Activated CD8-positive, alpha-beta memory T cell treated with anti-CD3 and anti-CD28 coated beads for 24 hours (primary cell): Measurements from ENCODE around the gene EYA2.
"Not testable (repeated sequence)": the region's sequence is repeated elsewhere in the genome, so short reads cannot be mapped to it uniquely, and the experiment has no call there.

Source experiments
- DNase-seq: peaks from one replicate; pipeline ENCODE4 v3.0.0-alpha.2; 2020

The EYA2 gene, protein sequence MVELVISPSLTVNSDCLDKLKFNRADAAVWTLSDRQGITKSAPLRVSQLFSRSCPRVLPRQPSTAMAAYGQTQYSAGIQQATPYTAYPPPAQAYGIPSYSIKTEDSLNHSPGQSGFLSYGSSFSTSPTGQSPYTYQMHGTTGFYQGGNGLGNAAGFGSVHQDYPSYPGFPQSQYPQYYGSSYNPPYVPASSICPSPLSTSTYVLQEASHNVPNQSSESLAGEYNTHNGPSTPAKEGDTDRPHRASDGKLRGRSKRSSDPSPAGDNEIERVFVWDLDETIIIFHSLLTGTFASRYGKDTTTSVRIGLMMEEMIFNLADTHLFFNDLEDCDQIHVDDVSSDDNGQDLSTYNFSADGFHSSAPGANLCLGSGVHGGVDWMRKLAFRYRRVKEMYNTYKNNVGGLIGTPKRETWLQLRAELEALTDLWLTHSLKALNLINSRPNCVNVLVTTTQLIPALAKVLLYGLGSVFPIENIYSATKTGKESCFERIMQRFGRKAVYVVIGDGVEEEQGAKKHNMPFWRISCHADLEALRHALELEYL

GRCh38 chr20:46894579-46894958, at the start of gene EYA2:
Gene EYA2, plus strand, starts transcription at chr20:46894843. Its CDS starts 95,168 bp downstream, at chr20:46990011.
- DNase-seq, result no peak

DNA sequence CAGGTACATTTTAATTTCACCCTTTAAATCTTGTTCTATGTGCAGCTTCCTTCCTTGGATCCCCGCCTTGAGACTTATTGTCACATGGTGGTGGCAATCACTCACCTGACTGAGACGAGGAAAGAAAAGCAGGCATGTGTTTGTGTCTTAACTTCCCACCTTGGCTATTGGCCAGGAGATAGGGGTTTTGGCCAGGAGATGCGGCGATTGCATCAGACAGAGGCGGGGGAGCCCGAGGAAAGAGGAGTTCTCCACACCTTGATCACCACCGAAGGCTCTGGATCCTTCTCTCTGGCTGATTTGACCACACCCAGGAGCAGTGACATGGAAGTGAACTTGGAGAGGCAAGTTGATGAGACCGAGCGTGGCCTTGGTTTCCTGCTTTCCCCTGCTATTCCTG, 49.7 kb upstream of the EYA2 start:
- DNase-seq, result no peak

DNA sequence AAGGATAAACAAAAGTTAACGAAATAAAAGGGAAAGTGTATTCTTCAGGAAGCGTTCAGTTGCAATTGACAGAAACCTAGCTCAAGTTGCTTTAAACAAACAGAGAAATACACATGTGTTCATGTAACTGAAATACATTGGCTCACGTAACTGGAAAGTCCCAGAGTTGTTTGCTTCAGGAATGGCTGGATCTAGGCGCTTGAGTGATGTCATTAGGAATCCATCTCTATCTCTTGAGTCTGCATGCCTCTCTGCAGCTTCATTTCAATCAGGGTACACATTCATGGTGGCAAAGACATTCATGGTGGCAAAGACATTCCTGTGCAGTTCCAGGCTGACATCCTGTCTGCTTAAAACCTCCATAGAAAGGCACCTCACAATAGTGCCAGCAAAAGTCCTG, 45.4 kb upstream of the EYA2 start:
- no peak for DNase-seq

DNA sequence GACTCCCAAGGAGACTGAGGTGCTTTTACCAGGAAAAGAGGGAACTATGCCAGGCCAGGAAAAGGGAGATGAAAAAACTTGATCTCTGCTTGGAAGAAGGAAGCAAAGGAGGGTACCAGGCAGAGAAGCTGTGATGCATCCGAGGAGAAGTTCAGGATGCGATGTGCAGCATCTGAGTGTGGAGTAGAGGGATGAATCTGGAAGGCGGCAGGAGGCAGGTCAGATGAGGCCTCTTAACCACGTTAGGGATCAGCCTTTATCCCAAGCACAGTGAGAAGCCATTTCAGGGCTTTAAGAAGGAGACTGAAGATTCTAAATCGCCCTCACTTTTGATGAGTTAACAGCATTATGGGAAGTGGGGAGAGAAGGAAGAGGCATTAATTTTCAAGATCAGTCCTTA, 44.9 kb upstream of the EYA2 start:
- no peak for DNase-seq

DNA sequence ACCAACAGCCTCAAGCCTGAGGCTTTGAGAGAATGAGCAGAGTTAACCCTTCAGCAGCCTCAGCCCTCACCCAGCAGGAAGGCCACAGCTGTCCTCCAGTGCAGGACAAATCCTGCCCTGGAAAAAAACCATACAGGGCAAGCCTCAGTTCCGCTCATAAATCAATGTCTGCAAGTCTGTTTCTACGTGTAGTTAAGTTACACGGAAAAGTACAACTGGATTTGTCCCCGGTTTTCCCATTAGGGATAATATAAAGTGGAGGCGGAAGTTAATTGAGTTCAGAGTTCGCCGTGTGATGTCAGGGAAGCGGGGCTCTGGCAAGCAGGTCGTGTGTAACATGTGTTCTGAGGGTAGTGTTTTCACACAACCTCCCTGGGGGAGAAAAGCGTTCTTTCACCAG, 44.2 kb upstream of the EYA2 start:
- DNase-seq, result no peak

GRCh38 chr20:46850896-46851295, 43.7 kb upstream of the EYA2 start:
- DNase-seq, result no peak

GRCh38 chr20:46851746-46852145, 42.9 kb upstream of the EYA2 start:
- no peak for DNase-seq

DNA sequence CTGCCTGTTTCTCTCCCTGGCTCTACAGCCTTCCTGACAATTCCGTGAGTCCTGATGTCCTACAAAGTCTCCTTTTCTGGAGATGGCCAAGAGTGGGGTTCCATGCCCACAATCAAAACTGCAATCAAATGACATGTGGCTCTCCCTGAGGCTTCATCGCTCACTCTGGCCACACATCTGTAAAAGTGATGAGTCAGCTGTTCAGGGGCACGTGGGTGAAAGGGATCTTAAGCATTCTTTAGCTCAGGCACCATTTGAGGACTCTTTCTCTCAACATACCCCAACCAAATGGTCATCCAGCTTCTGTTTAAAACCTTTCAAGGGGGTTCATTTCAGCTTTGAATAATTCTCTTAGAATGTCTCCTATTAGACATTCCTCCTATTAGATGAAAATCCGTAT, 42.3 kb upstream of the EYA2 start:
- no peak for DNase-seq

DNA sequence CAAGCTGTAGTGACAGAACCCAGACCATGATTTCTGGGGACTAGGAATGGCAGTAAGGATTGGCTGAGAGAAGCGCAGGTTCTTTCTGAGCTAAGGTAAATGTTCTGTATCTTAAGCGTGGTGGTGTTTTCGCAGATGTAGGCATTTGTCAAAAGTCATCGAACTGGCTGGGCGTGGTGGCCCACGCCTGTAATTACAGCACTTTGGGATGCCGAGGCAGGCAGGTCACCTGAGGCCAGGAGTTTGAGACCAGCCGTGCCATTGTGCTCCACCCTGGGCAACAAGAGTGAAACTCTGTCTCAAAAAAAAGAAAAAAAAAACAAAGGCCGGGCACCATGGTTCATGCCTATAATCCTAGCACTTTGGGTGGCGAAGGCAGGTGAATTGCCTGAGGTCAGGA, 40.7 kb upstream of the EYA2 start:
- no peak for DNase-seq

DNA sequence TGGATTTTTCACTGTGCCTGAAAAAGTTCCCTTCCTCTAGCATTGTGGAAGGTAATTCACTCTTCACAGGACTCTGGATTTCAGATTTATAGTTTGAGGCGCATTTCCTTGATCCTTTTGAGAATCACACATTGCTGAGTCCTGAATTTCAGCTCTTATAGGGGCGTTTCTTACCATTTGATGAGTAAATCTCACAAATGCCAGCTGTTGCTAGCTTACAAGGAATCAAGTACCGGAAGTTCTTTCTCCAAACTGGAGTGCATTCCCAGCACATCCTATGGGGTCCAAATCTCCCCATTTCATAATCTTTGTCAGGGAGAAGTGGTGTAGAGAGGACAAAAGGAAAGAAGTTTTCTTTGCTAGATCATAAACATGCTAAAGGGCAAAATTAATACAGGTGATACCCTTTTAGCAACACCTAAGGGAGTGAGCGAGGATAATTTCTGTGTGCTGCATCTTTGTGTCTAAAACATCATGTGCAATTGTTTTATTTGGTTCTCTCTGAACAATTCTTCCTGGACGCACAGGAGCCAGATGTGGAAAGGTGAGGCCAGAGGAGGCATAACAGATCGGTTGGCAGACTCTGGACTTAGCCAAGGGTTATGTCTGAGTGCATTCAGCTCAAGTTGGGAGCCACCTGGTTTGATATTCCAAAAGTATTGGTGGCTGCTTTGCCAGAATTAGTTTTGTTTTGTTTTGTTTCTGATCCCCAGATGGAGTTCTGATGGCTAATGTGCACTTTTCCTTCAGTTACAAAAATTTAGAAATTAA, 37.4 kb upstream of the EYA2 start:
- DNase-seq, result no peak

DNA sequence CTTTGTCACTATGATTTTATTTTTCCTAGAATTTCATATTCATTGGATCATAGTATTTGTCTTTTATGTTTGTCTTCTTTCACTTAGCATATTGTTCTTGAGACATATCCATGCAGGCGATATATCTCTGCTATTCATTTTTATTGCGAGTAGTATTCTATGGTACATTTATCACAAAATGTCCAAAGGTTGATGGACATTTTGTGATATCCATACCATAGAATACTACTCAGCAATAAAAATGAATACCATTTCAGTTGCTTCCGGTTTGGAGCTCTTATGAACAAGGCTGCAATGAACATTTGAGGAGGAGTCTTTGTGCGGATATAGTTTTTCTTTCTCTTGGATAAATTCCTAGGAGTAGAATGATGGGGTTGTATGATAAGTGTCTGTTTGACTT, 28.8 kb upstream of the EYA2 start:
- no peak for DNase-seq

DNA sequence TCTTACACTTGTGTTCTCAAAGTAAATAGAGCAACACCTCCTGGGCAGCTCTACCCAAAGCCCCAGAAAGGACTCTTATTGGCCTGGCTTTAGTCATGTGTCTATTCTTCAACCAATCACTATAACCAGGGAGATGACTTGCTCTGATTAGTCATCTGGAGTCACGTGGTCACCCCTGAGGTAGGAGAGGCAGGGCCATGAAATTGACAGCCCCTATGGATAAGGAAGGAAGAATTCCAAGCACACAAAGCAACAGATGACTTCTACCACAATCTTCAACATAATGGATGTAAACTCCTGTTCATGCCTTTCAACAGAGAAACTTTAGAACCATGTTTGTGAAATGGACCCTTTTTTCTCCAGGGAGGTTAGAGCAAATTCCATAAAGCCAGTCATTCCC, 24.6 kb upstream of the EYA2 start:
- no peak for DNase-seq

- DNase-seq, result no peak
These were observed 22.1 kb upstream of the EYA2 start for GRCh38 chr20:46872328-46873211.

DNA sequence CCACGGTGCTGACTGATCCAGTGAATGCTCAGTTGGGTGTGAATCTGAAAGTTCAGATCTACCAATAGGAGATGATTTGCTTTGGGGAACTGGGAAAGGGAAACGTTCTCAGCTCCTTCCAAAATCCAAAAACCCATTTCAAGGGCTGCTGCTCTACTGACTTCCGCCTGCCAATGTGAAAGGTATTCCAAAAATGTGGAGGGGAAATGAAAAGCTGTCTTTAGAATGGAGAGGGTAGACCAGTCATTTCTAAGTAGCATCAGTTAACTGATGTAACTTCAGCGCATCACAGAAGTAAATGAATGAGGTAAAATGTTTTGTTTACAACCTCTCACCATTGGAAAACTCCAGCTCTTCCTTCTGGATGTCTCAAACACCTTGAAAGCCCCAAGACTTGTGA, 19.6 kb upstream of the EYA2 start:
- DNase-seq, result no peak

DNA sequence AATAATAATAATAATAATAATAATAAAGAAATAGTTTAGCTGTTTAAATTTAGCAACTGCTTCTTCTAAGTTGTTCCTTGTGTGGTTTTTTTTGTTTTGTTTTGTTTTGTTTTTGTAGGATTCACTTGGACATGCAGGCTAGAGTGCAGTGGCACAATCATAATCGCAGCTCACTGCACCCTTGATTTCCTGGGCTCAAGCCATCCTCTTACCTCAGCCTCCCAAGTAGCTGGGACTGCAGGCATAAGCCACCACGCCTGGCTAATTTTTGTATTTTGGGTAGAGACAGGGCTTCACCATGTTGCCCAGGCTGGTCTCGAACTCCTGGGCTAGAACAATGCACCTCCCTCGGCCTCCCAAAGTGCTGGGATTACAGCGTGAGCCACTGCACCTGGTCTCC, 15.3 kb upstream of the EYA2 start:
- no peak for DNase-seq

DNA sequence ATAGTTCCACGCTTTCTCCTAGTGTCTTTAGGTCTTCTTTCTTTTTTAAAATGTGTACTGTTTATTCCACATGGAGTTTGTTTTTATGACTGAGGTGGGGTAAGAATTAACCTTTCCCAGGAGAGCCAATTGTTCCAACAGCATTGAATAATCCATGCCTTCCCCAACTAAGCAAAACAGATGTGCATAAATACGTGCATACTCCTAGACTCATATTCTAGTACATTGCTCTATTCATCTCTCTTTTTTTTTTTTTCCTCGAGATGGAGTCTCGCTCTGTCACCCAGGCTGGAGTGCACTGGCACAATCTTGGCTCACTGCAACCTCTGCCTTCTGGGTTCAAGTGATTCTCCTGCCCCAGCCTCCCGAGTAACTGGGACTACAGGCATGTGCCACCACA, 14.7 kb upstream of the EYA2 start:
- not testable (repeated sequence) for DNase-seq

- DNase-seq, result no peak
These were observed 10.8 kb upstream of the EYA2 start for GRCh38 chr20:46883892-46884291.

- no peak for DNase-seq
These were observed 4.0 kb upstream of the EYA2 start for GRCh38 chr20:46890682-46891081.

DNA sequence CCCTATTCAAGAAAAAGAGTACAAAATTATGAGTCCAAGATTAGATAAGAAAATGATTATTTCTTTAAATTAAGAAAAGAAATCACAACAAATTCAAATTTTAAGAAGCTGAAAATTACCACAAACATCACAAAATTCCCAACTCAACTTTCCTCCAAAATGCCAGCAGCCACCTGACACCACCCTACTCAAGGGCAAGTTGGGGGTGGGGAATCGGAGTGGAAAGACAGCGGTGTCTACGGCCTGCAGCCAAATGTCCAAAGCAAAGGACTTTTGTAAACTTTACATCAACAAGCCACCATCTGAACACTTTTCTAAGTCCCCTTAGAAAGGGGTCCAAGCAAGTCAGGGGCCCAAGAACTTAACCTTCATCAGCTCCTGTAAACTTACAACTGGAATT, 1.6 kb upstream of the EYA2 start:
- DNase-seq, result no peak

GRCh38 chr20:46893877-46894578, 615 bp upstream of the EYA2 start:
- no peak for DNase-seq

DNA sequence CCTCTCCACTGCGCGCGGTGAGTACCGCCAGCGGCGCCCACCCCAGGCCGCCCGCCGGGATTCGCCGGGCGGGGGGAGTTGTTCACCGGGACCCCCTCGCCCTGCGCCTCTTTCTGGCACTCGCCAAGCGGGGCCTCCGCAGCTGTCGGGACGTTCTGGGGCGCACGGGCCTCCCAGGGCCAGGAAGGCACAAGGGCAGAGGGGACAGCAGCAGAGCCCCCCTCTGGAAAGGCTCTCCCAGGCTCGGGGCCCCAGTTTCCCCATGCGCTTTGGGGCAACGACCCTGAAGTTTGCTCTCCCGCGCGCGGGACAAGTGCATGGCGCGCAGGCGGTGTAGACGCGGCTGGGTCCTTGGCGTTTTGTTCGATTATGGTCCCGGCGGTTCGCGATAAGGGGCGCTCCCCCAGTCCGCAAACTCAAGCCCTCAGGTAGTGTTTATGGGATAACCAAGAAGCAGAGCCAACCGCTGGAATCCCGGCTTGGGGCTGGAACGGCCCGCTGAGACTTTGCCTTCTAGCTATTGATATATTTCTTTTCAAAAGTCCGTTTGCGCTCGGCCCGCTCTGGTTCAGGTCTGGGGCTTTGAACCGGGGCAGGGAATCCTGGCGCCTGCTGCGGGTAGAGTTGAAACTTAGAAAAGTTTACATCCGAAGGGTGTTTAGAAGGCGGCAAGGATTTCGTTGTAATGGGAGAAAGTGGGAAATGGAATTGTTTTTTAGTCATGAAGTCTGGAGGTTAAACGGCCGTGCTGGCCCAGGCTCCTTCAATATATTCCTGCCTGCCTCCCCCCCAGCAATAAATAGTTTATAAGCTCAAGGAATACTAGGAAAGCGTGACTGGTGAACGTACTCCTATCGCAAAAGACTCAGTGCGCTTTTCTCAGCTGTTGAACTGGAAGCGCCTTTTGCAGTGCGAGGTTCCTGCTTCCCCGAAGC, 595 bp downstream of the EYA2 start:
- no peak for DNase-seq

DNA sequence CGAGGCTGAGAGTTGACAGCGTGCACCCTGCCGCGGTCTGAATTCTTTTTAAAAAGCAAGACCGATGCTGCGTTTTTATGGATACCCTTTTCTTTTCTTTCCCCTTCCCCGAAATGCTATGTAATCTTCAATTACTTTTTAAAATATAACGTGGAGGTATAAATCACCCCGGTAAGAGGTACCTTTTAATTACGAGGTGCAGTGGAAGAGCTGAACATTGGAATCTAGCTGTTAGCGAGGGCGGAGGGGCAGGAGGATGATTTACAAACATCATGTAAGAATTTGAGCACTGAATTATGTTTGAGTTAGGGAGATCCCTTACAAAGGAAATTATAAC, 1.2 kb downstream of the EYA2 start:
- DNase-seq, result no peak
